ENCODE results near the gene RBPJ.

The RBPJ gene

GRCh38 chr4:26447378-26447777 is 126.6 kb downstream of the RBPJ start:
- FAIRE-seq = no peak
- TF ChIP-seq CTCF (IDR thresholded peaks at IDR 0.05; ENCODE audit: insufficient read depth, missing control alignments) = no peak
- no peak for DNase-seq (ENCODE audit: insufficient read length, low spot score)

GRCh38 chr4:26450418-26450817 is 129.6 kb downstream of the RBPJ start:
- FAIRE-seq = no peak
- TF ChIP-seq CTCF (IDR thresholded peaks at IDR 0.05; ENCODE audit: insufficient read depth, missing control alignments) = no peak
- DNase-seq (ENCODE audit: insufficient read length, low spot score) = no peak

GRCh38 chr4:26451597-26451996 is 130.8 kb downstream of the RBPJ start:
- no peak for FAIRE-seq
- no peak for DNase-seq (ENCODE audit: insufficient read length, low spot score)
- TF ChIP-seq CTCF (IDR thresholded peaks at IDR 0.05; ENCODE audit: insufficient read depth, missing control alignments) = no peak

DNA sequence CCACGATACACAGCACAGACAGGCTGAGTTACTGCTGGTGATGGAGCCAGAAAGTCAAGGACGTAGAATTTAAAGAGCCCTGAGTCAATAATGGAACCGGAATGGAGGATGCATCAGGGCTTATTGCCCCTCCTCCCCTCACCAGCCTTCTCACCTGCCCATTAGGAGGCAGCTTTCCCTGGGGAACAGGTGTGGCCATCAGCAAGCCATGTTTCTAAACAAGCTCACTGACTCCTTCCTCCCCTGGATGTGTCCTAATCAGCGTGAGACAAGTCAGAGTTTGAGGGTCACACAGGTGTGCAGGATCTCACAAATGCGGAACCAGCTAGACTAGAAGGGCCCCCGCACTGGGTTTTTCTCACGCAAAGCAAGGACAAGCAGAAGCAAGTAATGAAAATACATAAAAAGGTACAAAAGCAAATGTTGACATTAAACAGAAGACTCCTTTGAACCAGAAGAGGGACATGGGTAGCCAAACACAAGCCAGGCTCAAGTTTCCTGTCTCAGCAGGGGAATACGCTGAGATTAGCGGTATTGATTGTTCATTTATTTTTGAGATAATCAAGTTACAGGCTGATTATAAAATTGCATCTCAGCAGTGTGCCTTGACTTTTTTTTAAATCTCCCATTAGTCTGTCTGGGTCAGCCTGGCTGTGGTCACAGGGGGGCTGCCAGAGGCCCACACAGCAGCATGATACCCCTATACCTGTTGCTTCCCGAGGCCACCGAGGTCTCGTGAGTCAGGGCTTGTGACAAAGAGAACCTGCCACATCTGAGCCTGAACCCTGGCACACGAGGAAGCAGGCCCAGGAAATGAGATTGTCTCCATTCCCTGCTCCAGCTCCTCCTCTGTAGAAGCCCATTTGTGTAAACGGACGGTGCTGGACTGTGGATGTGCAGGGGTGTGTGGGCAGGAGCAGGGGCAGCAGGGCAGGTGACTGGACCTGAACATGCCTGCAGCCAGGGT is 132.0 kb downstream of the RBPJ start:
- FAIRE-seq (no peak), DNase-seq (ENCODE audit: insufficient read length, low spot score) (no peak)
- TF ChIP-seq CTCF (IDR thresholded peaks at IDR 0.05; ENCODE audit: insufficient read depth, missing control alignments) = no peak

- DNase-seq (ENCODE audit: insufficient read length, low spot score) = no peak
Measured at GRCh38 chr4:26454961-26455360, 134.1 kb downstream of the RBPJ start.

DNA sequence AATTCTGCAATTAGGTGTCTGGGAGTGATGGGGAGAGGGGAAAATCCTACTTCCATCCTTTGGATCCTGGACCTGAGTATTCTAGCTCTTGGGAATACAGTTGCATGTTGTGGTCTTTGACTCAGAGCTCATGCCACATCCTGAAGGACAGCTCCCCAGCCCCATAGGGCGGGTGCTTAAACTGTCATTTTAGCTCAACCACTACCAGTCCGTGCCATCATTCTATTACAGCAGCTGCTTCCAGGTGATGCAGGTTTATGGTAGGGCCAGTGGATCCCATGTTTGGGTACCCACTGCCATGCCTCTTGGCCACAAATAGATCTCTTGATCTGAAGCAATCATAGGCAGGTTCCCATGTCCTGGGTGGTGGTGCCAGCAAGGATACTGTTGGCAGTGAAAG is 134.8 kb downstream of the RBPJ start:
- FAIRE-seq (no peak), DNase-seq (ENCODE audit: insufficient read length, low spot score) (no peak)
- no peak for TF ChIP-seq CTCF (IDR thresholded peaks at IDR 0.05; ENCODE audit: insufficient read depth, missing control alignments)

More at GRCh38 chr4:26454961-26455360, 134.1 kb downstream of the RBPJ start:
- FAIRE-seq = no peak
- TF ChIP-seq CTCF (IDR thresholded peaks at IDR 0.05; ENCODE audit: insufficient read depth, missing control alignments) = no peak

- DNase-seq (ENCODE audit: insufficient read length, low spot score) (no peak), FAIRE-seq (no peak)
- no peak for TF ChIP-seq CTCF (IDR thresholded peaks at IDR 0.05; ENCODE audit: insufficient read depth, missing control alignments)
Measured at GRCh38 chr4:26457412-26457811, 136.6 kb downstream of the RBPJ start.

Data from D721Med (cell line).